WTC11 (cell line): ENCODE data around the gene RMND5B.

ENCODE experiments used
- FOXP1 ChIP-seq: sonication (generic); formaldehyde crosslinking; IDR thresholded peaks from 2 replicates; pipeline ENCODE4 v1.8.0; 2022; ENCODE audit warnings: missing genetic modification reagents, mild to moderate bottlenecking, moderate library complexity, borderline replicate concordance
- GABPB1 ChIP-seq: sonication (generic); formaldehyde crosslinking; IDR thresholded peaks from 2 replicates; pipeline ENCODE4 v1.8.1; 2023; ENCODE audit warnings: mild to moderate bottlenecking, missing genetic modification reagents
- JUN ChIP-seq: sonication (generic); formaldehyde crosslinking; IDR thresholded peaks from 2 replicates; pipeline ENCODE4 v1.8.0; 2023; ENCODE audit warnings: mild to moderate bottlenecking, missing genetic modification reagents
- KAT7 ChIP-seq: sonication (generic); formaldehyde crosslinking; IDR thresholded peaks from 2 replicates; pipeline ENCODE4 v1.8.1; 2023; ENCODE audit warnings: missing genetic modification reagents, mild to moderate bottlenecking, borderline replicate concordance
- NR3C1 ChIP-seq: sonication (generic); formaldehyde crosslinking; conservative IDR thresholded peaks from 2 replicates; pipeline ENCODE4 v1.8.1; 2023; ENCODE audit warnings: low read depth, mild to moderate bottlenecking, missing genetic modification reagents
- SMAD3 ChIP-seq: sonication (generic); formaldehyde crosslinking; IDR thresholded peaks from 2 replicates; pipeline ENCODE4 v1.8.0; 2022; ENCODE audit warnings: missing genetic modification reagents, mild to moderate bottlenecking, borderline replicate concordance
- SP1 ChIP-seq: sonication (generic); formaldehyde crosslinking; conservative IDR thresholded peaks from 2 replicates; pipeline ENCODE4 v1.8.1; 2022; ENCODE audit warnings: missing genetic modification reagents
- TEAD4 ChIP-seq: sonication (generic); formaldehyde crosslinking; IDR thresholded peaks from 2 replicates; pipeline ENCODE4 v1.8.0; 2022; ENCODE audit warnings: mild to moderate bottlenecking, missing genetic modification reagents
- ZNF121 ChIP-seq: sonication (generic); formaldehyde crosslinking; IDR thresholded peaks from 2 replicates; pipeline ENCODE4 v1.8.0; 2023; ENCODE audit warnings: missing genetic modification reagents
- TF ChIP-seq, protein P1 (sequence below): fragments of 200-600 bp; IDR thresholded peaks from 2 replicates; pipeline ENCODE4 v1.8.0; 2022; ENCODE audit warnings: antibody characterized with exemption
- TF ChIP-seq, protein P2 (sequence below): sonication (generic); formaldehyde crosslinking; IDR thresholded peaks from 2 replicates; pipeline ENCODE4 v1.8.1; 2023; ENCODE audit warnings: mild to moderate bottlenecking, missing genetic modification reagents, borderline replicate concordance
- TF ChIP-seq, protein P3 (sequence below): sonication (generic); formaldehyde crosslinking; conservative IDR thresholded peaks from 2 replicates; pipeline ENCODE4 v1.8.1; 2022; ENCODE audit warnings: mild to moderate bottlenecking, missing genetic modification reagents

DNA sequence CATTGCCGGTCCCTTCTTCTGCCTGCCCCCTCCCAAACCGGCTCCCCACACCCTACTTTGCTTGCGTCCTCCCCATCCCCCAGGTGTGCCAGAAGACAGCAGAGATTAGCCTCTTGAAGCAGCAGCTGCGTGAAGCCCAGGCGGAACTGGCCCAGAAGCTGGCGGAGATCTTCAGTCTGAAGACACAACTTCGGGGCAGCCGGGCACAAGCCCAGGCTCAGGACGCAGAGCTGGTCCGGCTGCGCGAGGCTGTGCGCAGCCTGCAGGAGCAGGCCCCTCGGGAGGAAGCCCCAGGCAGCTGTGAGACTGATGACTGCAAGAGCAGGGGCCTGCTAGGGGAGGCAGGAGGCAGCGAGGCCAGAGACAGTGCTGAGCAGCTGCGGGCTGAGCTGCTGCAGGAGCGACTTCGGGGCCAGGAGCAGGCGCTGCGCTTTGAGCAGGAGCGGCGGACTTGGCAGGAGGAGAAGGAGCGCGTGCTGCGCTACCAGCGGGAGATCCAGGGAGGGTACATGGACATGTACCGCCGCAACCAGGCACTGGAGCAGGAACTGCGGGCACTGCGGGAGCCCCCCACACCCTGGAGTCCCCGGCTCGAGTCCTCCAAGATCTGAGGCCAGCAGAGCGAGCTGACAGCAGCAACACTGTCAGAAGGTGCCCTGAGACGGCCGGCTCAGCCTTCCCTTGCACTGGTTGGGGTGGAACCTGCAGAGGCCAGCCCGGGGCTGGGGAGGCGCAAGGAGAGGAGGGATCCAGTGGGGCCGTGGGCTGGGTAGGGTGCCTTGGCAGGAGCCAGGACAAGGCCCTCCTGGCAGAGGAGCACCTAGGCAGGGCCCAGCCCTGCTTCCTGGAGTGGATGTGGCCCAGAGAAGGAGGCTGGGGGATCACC, 9.2 kb upstream of the RMND5B start:
- TF ChIP-seq SMAD3 (CRISPR knock-in tag) (no peak), FOXP1 (no peak; the same call in 1 of the 2 replicates), SP1 (CRISPR knock-in tag) (no peak), JUN (CRISPR knock-in tag) (no peak), ZNF121 (CRISPR knock-in tag) (no peak), GABPB1 (no peak), NR3C1 (CRISPR knock-in tag) (no peak), TEAD4 (CRISPR knock-in tag) (no peak), KAT7 (no peak)
- TF ChIP-seq, protein P1, sequence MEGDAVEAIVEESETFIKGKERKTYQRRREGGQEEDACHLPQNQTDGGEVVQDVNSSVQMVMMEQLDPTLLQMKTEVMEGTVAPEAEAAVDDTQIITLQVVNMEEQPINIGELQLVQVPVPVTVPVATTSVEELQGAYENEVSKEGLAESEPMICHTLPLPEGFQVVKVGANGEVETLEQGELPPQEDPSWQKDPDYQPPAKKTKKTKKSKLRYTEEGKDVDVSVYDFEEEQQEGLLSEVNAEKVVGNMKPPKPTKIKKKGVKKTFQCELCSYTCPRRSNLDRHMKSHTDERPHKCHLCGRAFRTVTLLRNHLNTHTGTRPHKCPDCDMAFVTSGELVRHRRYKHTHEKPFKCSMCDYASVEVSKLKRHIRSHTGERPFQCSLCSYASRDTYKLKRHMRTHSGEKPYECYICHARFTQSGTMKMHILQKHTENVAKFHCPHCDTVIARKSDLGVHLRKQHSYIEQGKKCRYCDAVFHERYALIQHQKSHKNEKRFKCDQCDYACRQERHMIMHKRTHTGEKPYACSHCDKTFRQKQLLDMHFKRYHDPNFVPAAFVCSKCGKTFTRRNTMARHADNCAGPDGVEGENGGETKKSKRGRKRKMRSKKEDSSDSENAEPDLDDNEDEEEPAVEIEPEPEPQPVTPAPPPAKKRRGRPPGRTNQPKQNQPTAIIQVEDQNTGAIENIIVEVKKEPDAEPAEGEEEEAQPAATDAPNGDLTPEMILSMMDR, result no peak
- TF ChIP-seq, protein P2, sequence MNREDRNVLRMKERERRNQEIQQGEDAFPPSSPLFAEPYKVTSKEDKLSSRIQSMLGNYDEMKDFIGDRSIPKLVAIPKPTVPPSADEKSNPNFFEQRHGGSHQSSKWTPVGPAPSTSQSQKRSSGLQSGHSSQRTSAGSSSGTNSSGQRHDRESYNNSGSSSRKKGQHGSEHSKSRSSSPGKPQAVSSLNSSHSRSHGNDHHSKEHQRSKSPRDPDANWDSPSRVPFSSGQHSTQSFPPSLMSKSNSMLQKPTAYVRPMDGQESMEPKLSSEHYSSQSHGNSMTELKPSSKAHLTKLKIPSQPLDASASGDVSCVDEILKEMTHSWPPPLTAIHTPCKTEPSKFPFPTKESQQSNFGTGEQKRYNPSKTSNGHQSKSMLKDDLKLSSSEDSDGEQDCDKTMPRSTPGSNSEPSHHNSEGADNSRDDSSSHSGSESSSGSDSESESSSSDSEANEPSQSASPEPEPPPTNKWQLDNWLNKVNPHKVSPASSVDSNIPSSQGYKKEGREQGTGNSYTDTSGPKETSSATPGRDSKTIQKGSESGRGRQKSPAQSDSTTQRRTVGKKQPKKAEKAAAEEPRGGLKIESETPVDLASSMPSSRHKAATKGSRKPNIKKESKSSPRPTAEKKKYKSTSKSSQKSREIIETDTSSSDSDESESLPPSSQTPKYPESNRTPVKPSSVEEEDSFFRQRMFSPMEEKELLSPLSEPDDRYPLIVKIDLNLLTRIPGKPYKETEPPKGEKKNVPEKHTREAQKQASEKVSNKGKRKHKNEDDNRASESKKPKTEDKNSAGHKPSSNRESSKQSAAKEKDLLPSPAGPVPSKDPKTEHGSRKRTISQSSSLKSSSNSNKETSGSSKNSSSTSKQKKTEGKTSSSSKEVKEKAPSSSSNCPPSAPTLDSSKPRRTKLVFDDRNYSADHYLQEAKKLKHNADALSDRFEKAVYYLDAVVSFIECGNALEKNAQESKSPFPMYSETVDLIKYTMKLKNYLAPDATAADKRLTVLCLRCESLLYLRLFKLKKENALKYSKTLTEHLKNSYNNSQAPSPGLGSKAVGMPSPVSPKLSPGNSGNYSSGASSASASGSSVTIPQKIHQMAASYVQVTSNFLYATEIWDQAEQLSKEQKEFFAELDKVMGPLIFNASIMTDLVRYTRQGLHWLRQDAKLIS, result no peak
- TF ChIP-seq, protein P3, sequence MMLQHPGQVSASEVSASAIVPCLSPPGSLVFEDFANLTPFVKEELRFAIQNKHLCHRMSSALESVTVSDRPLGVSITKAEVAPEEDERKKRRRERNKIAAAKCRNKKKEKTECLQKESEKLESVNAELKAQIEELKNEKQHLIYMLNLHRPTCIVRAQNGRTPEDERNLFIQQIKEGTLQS (CRISPR knock-in tag), result no peak
